HG03439 (cell line): ENCODE results near the gene CAVIN3.
A peak's percentile ranks its signal among the peaks of the same experiment; 100 is the strongest.

Experiments used
- ATAC-seq: cut with Tn5 transposase; IDR thresholded peaks from one replicate; pipeline ENCODE4 v1.9.1; 2021; ENCODE audit warnings: mild to moderate bottlenecking, moderate library complexity; ENCODE audit not compliant: unreplicated experiment

The CAVIN3 gene, protein sequence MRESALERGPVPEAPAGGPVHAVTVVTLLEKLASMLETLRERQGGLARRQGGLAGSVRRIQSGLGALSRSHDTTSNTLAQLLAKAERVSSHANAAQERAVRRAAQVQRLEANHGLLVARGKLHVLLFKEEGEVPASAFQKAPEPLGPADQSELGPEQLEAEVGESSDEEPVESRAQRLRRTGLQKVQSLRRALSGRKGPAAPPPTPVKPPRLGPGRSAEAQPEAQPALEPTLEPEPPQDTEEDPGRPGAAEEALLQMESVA

DNA sequence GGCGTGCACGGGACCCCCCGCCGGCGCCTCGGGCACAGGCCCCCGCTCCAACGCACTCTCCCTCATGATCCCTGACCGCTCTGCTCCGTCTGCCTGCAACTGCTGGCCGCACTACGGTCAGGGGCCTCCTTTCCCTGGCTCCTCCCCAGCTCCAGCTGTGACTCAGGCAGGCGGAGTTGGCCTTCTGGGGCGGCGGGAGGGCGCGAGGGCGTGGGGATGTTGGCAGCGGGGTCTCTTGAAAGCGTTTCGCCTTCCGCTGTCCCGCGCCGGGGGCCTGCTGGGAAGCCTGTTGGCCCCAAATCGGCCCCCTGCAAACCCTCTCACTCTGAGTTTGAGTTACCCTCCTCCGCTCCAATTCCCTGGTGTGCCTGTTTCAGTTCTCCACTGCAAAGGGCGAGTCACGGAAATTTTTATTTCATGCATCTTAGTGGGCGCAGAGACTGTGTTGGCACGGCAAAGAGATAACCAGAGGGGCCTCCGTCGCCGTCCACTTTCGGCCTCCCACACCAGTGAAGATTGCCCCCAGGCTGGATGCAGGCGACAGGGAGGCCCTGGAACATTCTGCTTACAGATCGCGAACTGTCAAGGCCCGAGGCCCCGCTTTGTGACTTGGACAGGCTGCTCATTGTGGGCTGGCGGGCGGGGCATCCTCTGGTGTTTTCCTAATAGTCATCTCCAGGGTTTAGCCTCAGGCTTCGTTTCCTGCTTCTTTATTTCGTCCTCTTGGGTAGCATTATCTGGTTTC lies at the start of gene CAVIN3:
TSS of gene CAVIN3 (minus strand) at position 91 of the 745 bp plus-strand sequence. CDS start at position 66, 25 bp downstream.
- ATAC-seq = no peak

DNA sequence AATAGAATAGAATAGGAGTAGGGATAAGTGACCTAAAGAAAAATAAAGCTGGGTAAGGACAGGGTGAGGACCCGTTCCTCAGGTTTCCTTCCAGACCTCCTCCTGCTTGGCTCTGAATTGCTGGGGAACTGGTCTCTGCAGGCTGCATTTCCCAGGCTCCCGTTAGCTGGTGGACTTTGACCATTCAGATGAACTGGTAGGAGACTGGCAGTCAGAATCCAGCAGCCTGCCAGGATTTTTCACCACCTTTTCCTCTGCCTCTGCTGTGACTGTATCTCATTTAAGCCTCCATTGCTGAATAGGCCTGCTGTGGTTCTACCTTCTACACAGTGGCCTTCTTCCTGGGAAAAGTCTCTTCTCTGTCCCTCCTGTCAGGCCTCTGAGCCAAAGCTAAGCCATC lies 45.4 kb upstream of the CAVIN3 start:
- ATAC-seq = no peak

DNA sequence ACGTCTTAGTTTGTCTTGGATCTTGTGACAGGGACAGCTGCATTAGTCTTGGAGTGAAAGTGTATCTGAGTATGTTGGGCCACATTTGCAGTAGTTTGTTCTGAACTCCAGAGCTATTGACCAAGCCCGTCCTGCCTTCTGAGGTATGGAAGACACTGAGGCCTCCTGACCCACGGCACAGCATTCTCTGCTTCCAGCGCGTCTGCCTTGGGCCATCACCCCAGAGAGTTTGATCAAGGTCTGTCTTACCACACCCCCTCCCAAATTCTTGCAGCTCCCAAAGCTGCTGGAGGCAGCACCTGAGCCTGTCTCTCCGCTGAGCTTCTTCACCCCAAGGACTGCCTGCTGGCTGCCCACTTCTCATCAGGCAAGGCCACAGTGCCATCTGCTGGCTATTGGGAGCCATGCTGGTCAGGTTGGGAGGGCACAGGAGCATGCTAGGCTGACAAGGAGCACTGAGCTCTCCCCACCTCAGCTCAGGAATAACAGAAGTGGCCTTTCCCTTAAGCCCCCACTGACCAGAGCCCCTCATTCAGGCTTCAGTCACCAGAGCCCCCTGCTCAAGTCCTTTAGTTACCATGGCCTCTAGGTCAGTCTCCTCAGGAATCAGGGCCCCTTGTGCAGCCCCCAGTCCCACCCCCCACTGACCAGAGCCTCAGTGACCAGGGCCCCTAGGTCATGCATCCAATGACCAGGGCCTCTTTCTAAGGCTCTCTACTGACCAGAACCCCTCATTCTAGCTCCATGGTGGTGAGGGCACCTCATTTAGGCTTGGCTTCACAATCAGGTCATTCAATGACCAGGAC lies 42.8 kb upstream of the CAVIN3 start:
- ATAC-seq = peak; percentile 87

DNA sequence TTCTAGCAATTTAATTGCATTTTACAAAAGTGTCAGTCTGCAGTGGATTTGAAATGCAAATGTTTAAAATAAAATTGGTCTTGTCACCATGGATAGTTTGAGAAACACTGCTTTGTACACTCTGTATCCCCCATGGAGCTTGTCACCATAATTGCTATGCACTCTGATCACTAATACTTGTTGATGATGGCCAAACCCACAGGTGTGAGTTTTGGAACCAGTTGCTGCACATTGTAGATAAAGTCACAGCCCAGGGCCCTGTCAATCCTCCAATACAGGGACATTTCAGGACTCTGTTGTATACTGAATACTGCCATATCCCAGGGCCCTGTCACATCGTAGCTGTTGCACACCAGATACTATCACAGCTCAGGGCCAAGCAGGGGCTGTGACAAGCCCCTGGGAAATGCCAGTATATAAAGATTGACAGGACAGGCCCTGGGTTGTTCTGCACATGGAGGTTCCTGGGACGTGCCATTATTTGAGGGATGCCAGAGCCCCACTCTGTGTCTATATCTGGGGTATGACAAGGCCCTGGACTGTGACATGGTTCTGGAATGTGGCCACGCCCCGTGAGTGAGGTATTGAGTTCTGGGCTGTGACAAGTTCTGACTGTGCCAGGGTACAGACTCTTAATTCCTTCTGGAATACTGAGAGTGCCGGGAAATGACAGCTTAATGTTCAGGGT lies 42.0 kb upstream of the CAVIN3 start:
- no peak for ATAC-seq

DNA sequence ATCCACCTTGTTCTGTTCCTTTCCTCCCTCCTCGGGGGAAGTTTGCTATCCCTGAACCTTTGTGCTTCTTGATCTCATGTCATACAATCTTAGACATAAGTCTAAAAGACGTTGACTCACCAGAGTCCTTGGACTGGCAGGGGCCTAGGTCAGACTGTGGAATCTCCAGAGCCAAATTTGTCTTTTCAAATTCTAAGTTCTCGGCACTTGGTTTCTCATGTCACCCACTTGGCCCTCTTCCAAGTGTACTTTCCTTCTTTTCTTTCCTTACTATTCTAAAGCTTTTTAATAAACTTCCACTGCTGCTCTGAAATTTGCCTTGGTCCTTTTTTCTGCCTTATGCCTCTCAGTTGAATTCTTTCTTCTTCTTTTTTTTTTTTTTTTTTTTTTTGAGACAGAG lies 39.9 kb upstream of the CAVIN3 start:
- ATAC-seq = no peak

DNA sequence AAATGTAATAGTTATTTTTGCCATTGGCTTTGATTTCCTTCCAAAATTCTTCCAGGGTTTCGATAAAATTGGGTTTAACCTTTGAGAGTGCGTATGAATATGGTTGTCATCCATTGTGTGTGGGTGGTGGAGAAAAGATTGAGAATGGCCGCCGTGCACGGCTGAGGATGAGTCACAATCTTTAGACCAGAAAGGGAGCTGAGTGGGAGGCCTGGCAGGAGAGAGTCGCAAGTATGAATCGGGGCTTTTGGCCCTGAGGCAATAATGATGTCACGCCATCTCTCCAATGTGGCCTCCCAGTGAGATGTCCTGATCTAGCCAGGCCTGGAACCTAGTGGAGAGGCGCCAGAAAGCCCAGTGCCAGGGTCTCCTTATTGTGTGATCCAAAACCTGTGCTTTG lies 36.9 kb upstream of the CAVIN3 start:
- ATAC-seq = no peak

DNA sequence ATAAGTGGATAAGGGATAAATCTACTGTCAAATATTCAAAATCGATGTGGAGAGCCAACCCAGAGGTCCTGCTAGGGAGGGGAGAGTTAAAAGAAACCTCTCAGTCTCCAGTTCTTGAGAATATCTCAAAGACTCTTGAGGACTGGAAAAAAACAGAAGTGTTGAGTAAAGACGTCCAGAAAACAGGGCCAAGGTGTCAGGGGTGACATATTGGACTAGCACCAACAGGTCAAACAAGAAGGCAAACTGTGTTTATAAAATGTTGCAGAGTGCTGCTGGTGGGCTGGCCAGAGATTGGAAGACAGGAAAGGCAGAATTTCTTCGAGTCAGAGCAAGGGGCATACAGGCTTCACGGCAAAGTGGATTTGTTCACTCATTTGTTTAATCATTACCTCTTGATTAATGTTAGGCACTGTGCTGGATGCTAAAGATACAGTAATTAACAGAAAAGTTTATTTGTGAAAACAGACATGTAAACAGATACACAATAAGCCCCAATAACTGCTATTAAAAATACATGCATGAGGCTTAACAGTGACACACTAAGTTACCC lies 36.3 kb upstream of the CAVIN3 start:
- no peak for ATAC-seq

DNA sequence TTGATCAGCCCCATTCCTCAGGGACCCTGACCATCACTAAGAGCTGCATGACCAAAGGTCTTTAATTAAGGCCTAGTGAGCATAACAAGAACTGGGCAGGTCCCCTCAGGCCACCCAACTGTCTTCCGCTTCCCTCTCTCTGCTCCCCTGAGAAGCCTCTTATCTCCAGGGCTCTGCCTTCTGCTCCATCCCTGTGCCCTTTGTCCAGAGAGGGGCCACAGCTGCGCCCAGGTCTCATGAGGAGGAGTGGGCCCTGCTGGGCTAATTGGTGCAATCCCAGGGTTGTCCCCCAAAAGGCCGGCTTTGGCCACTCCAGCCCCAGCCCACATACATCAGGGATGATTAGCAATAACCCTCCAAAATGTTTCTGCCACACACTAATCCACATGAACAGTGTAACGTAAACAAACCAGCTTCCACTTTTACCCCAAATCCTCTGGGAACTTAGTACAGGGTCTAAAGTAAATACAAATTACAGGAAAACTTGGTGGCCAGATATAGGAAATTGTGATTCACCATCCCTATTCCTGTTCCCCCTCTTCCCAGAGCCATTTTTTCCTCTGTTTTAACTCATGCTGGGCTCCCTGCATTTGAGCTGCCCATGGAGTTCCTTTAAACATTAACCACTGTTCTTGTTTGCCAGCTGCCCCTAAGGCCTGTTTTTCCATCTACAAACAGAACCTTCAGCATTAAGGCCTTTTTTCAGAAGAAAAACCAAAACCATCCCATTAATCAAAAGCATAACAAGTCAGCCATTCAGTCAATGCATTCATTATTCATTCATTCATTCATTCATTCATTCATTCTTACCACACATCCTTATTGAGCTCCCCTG lies 34.6 kb upstream of the CAVIN3 start:
- no peak for ATAC-seq

DNA sequence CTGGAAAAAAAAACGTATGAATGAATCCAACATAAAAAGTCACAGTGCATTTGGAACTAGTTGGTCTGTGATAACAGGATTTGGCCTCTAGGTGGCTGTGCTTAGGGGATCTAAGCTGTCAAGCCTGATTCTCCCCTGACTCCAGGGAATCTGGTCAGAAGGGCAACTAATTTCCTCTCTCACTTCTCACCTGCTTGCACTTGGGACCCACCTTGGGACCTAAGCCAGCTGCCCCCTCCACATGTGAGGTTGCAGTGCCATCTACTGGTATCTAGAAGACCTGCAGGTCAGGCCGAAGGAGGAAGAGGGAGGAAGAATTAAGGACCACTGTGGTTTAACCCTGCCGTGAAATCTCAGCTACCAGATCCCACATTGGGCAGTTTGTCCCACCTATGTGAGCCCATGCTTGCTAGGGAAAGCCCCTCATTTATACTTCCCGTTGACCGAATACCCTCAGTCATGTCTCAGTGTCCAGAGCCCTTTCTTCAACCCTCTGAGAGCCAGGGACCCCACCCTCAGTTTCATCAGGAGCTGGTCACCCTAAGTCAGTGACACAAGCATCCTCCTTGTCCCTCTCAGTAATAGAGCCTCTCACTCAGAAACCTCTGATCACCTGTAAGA lies 33.2 kb upstream of the CAVIN3 start:
- no peak for ATAC-seq

DNA sequence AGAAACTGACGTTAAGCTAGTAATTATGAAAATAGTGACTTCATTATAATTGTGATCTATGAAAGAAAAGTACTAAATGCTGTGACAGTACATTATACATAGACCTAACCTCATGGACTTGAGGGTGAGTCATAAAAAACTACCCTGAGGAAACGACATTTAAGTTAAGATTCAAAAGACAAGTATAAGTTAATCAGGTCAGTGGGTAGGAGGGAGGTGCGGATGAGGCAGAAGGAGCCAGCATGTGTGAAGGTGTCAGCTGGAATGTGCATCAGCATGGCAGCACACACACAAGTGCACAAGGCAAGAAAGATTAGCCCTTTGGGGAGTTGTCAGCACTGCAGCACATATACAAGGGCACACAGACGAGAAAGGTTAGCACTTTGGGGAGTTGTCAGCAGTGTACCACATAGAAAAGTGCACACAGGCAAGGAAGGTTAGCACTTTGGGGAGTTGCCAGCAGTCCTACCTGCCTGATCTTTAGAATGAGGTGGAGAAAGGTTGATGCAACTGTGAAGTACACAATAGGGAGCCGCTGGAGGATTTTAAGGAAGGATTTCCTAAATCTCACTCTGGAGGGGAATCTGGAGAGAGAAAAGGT lies 31.6 kb upstream of the CAVIN3 start:
- no peak for ATAC-seq

DNA sequence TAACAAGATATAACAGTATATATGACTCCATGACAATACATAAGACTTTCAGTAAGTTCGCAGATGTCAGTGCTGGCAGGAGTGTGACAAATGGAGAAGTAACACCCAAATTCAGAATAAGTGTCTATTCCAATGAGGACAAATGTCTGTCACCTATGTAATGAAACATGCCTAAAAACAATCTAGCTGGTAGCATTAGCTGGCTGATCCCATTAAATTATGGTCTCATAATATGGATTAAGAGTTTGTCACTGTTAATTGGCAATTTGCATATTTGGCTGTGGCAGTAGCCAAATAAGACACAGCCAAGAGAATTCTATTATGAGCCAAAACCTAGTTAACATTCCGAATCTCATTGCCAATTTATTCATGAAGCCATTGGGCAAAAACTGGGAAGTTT lies 30.2 kb upstream of the CAVIN3 start:
- no peak for ATAC-seq

DNA sequence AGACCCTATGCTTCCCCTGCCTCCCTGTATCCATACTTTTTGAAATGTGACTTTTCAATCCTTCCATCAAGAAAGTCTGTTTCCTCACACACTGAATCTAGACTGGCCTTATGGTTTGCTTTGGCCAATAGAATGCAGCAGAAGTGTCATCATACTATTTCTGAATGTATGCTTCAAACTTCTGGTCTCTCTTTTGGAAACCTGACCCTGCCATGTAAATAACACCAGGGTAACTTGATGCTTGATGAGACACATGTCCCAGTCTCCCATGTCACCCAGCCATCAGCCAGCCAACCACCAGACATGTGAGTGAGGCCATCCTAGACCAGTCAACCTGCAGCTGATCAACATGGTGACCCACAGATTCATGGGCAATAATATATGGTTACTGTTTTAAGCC lies 29.7 kb upstream of the CAVIN3 start:
- no peak for ATAC-seq

DNA sequence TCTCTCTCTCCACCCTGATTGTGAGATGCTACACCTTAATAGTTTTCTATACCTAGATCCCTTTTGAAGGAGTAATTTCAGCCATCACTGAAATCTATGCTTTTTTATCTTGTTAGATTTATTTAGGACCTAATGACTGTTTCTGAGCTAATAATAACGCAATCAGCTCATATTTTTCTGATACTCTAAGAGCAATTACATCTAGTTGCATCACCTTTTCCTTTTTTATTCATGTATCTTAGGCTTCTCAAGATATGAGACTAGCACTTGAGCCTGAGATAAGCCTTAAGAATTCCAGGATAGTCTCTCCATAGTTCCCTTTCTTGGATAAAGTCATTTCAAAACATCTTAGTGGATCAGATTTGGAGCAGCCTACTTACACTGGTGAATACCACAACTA lies 25.1 kb upstream of the CAVIN3 start:
- no peak for ATAC-seq

DNA sequence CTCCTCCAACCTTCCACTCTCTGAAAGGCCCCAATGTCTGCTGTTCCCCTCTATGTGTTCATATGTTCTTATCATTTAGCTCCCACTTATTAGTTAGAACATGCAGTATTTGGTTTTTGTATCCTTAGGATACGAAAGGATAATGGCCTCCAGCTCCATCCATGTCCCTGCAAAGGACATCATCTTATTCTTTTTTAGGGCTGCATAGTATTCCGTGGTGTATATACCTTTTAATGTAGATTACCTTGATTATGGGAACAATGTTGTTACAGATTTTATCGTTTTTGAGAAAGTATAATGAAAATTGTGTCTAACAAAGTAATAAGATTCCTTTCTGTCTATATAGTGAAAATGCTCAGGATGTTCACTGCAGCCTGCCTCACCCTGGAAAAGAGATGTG lies 16.0 kb upstream of the CAVIN3 start:
- ATAC-seq = no peak

DNA sequence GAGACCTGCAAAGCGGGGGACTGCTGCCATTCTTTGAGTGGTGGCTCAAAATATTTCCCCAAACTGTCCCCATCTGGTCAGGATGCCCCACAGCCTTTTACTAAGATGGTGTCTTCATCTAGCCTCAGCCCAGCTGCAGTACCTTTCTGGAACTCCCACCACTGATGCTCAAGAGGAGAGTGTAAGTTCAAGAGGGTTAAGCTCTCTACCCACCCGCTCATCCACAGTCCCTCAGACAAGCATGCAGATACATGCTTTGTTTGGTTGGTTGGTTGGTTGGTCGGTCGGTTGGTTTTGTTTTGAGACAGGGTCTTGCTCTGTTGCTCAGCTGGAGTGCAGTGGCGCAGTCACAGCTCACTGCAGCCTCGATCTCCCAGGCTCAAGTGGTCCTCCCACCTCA lies 14.5 kb upstream of the CAVIN3 start:
- ATAC-seq = no peak

DNA sequence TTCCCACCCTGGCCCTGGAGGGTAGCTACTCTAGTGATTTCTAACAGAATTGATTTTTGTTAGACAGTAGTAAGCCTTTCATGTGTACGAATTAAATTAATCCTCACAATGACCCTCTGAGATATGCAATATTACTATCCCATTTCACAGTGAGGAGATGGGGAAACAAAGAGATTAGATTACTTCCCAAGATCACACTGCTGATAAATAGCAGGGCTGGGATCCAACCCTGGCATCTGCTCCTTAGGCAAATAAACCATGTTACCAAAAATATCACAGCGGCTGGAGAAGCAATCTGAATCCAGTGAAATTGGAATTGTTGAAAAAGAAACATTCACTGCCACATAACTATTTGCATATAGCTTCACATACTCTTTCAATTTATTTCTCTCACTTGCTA lies 12.8 kb upstream of the CAVIN3 start:
- no peak for ATAC-seq

DNA sequence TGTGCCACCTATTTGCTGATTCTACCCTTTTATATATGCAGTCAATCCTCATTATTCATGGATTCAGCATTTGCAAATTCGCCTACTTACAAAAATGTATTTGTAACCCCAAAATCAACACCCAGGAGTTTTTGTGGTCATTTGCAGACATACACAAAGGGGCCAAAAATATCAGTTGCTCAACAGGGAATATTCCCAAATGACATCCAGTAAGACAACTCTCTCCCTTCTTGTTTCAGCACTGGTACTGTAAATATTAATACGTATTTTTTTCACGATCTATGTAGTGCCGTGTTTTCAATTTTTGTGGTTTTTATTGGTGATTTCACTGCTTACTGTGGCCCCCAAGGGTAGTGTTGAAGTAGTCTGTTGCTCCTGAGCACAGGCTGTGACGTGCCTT lies 11.8 kb upstream of the CAVIN3 start:
- ATAC-seq = no peak

DNA sequence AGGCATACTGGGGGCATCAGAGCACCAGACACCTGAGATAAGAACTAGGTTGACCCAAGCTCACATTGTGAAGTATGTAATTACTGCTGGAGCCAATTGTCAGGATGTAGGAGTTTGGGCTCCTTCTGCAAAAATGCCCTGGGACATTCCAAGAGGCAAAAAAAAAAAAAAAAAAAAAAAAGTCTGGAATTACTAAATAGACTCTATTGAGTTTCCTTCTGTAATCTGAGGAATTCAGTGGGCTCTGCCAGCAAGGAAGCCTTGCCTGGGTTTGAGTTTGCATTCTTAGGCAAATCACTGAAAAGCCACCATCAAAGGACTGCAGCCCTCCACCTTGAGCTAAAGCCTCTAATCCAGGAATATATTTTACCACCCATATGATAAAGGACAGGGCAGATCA lies 8.0 kb upstream of the CAVIN3 start:
- ATAC-seq = no peak

DNA sequence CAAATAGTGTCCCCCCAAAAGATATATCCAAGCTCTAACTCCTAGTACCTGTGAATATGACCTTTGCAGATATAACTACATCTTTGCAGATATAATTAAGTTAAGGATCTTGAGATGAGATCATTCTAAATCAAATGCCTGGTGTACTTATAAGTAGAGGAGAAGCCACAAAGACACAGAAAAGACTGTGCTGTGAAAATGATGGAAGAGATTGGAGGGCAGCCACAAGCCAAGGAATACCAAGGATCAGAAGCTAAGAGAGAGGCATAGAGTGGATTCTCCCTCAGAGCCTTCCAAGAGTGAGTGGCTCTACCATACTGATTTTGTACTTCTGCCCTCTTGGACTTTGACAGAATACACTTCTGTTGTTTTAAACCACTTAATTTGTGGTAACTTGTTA lies 7.5 kb upstream of the CAVIN3 start:
- no peak for ATAC-seq
